Measurements from ENCODE around the gene CABP7. TPM values are rescaled to one million over a fixed set of nuclear protein-coding genes. Genes with fewer than 3 reads are reported as not detected.

Gene CABP7
- total and polyA plus RNA-seq, 2 of the 13 experiments (the other 11 are each of a cell fraction or from before 2014, with no cell fraction given): 0.08 TPM; not detected in 1

- TF ChIP-seq PRDM15 (CRISPR knock-in tag; IDR thresholded peaks at IDR 0.05): no peak
- TF ChIP-seq GMEB1 (CRISPR knock-in tag; IDR thresholded peaks at IDR 0.05; ENCODE audit: borderline replicate concordance): peak; percentile 85; the same call in 1 of the 2 replicates
- no peak for TF ChIP-seq TCF7L2 (IDR thresholded peaks at IDR 0.05; ENCODE audit: low read depth, low read length)
- peak; percentile 81 for TF ChIP-seq KDM5A (IDR thresholded peaks at IDR 0.05; ENCODE audit: borderline replicate concordance, low read length)
- peak in 1 of 2 experiments; percentile 25; a peak in 1 of 4 replicates for TF ChIP-seq HMGXB4 (CRISPR knock-in tag; IDR thresholded peaks at IDR 0.05; ENCODE audit: borderline replicate concordance in 1 of 2, low read depth in 1 of 2)
- peak; percentile 75; the same call in 1 of the 2 replicates for TF ChIP-seq THAP9 (CRISPR knock-in tag; IDR thresholded peaks at IDR 0.05; ENCODE audit: borderline replicate concordance)
- TF ChIP-seq ZNF782 (CRISPR knock-in tag; IDR thresholded peaks at IDR 0.05; ENCODE audit: borderline replicate concordance): 0 out of 2 replicates have a peak, but pooled peaks have one; percentile 46
- TF ChIP-seq TMF1 (CRISPR knock-in tag; IDR thresholded peaks at IDR 0.05; ENCODE audit: low read depth): peak; percentile 42; the same call in 1 of the 2 replicates
- TF ChIP-seq ZZZ3 (CRISPR knock-in tag; IDR thresholded peaks at IDR 0.05; ENCODE audit: borderline replicate concordance): no peak
- 0 out of 2 replicates have a peak, but pooled peaks have one; percentile 27 for TF ChIP-seq PAX8 (CRISPR knock-in tag; IDR thresholded peaks at IDR 0.05; ENCODE audit: borderline replicate concordance)
- TF ChIP-seq ELF3 (CRISPR knock-in tag; IDR thresholded peaks at IDR 0.05): 0 out of 2 replicates have a peak, but pooled peaks have one; percentile 10
- TF ChIP-seq ZNF800 (CRISPR knock-in tag; IDR thresholded peaks at IDR 0.05): no peak
- TF ChIP-seq KDM5B (CRISPR knock-in tag; IDR thresholded peaks at IDR 0.05; ENCODE audit: borderline replicate concordance): no peak
These were observed 47.6 kb downstream of the CABP7 start, which contains the start of gene UQCR10 (continued) for GRCh38 chr22:29767171-29768051.
